ENCODE measurements around the gene DNAI7. TPM values are rescaled to one million over a fixed set of nuclear protein-coding genes. Genes with fewer than 3 reads are reported as not detected.

DNAI7 gene, protein sequence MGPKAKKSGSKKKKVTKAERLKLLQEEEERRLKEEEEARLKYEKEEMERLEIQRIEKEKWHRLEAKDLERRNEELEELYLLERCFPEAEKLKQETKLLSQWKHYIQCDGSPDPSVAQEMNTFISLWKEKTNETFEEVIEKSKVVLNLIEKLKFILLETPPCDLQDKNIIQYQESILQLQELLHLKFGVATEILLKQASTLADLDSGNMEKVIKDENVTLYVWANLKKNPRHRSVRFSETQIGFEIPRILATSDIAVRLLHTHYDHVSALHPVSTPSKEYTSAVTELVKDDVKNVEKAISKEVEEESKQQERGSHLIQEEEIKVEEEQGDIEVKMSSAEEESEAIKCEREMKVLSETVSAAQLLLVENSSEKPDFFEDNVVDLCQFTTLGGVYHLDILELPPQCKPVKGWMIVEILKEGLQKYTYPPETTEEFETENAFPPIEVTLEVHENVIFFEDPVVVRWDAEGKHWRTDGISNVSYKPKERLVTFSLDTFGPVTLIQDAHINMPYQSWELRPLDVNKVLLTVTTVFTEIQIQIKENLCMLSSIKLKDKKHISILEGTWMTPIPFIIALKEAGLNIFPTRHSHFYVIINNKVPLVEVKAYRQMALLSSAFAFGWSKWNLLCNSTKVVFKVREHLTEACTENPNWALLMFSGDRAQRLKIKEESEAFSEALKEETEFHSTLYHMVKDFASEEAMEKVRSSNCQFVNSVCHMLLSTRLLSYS
- 3.9 TPM for total RNA-seq

DNA sequence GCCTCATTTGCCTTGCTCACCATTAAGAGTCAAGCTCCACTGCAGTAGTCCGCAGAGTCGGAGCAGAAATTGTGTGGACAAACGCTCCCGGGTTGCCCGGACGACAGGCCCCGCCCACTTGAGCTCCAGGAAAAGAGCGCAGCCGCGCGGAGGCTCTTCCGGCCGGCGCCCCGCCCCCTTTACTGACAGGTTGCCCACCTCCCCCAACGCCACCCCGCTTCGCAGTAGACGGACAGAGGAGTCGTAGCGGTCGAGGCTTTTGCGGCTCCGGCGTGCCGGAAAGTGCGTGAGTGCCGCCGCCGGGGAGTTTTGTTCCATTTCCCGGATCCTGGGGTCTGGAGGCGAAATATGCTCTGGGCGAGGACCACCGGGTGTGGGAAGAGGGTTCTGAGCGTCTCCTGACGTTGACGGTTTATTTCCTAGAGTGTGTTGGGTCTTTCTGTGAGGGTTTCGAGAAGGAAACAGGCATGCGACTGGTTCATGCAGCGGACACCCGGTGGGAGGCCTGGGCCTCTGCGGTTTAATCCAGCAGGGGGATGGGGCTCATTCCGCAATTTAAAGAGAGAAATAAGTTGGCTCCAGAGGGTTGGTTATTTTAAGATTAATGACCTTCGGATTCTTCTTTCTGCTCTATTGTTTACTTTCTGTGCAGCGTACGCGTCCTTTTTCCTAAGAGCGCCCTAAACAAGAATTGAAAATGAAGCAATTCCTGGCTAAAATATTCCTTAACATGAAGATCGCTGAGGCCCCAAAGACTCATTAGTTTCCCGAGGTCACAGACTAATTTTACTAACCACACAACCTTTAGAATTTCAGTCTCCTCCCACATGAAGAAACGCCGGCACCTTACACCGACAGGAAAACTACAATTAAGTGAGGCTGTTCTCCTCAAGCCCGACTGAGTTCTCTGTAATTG, at the start of gene DNAI7, which contains the start of gene ETFRF1:
Gene DNAI7 (minus strand): TSS at position 105 of the 916 bp plus-strand sequence. CDS start 82 bp downstream, at position 23.
Gene ETFRF1 (plus strand): TSS at position 182 of the 916 bp plus-strand sequence. CDS start 8,720 bp downstream, outside the sequence.

Other genes starting within 250 kb of the DNAI7 start
- 44.8 TPM for gene BCAT1, start 246.1 kb downstream of the DNAI7 start, total RNA-seq
- gene ETFRF1, start 77 bp upstream of the DNAI7 start, total RNA-seq, result 22.0 TPM
- 20.7 TPM for gene KRAS, start 55.8 kb upstream of the DNAI7 start, total RNA-seq

All from metanephros (tissue), 1 donor.